HG03558 (cell line): ENCODE measurements around the gene CLEC4M.
"Not testable (repeated sequence)": the region's sequence is repeated elsewhere in the genome, so short reads cannot be mapped to it uniquely, and the experiment has no call there.

Experiments
- ATAC-seq: cut with Tn5 transposase; IDR thresholded peaks from one replicate; pipeline ENCODE4 v1.9.1; 2021; ENCODE audit warnings: moderate number of reproducible peaks; ENCODE audit not compliant: unreplicated experiment; ENCODE audit errors: extremely low read depth

CLEC4M gene

GRCh38 chr19:7767487-7767886 lies 4.4 kb downstream of the CLEC4M start:
- ATAC-seq, result no peak

- no peak for ATAC-seq
Observed at GRCh38 chr19:7769171-7769570, 6.1 kb downstream of the CLEC4M start.

GRCh38 chr19:7771072-7771471 lies 8.0 kb downstream of the CLEC4M start:
- ATAC-seq, result no peak

- no peak for ATAC-seq
Observed at GRCh38 chr19:7772752-7773291, 9.8 kb downstream of the CLEC4M start.

GRCh38 chr19:7773841-7774240 lies 10.8 kb downstream of the CLEC4M start:
- no peak for ATAC-seq

GRCh38 chr19:7775761-7776160 lies 12.7 kb downstream of the CLEC4M start:
- ATAC-seq, result no peak

GRCh38 chr19:7778081-7778480 lies 15.0 kb downstream of the CLEC4M start:
- no peak for ATAC-seq

GRCh38 chr19:7779631-7780486 lies 16.8 kb downstream of the CLEC4M start:
- ATAC-seq, result no peak

GRCh38 chr19:7781157-7781556 lies 18.1 kb downstream of the CLEC4M start:
- ATAC-seq, result no peak

GRCh38 chr19:7783991-7784423 lies 21.0 kb downstream of the CLEC4M start:
- no peak for ATAC-seq

- ATAC-seq, result no peak
Observed at GRCh38 chr19:7784856-7785255, 21.8 kb downstream of the CLEC4M start.

- ATAC-seq, result no peak
Observed at GRCh38 chr19:7787141-7787540, 24.1 kb downstream of the CLEC4M start.

GRCh38 chr19:7787602-7788177 lies 24.6 kb downstream of the CLEC4M start:
- no peak for ATAC-seq

GRCh38 chr19:7788178-7788932 lies 25.3 kb downstream of the CLEC4M start:
- no peak for ATAC-seq

- no peak for ATAC-seq
Observed at GRCh38 chr19:7788933-7789323, 25.9 kb downstream of the CLEC4M start.

- no peak for ATAC-seq
Observed at GRCh38 chr19:7789447-7789846, 26.4 kb downstream of the CLEC4M start.

GRCh38 chr19:7790416-7790815 lies 27.4 kb downstream of the CLEC4M start:
- no peak for ATAC-seq

- ATAC-seq, result no peak
Observed at GRCh38 chr19:7792281-7792680, 29.2 kb downstream of the CLEC4M start.

- ATAC-seq, result not testable (repeated sequence)
Observed at GRCh38 chr19:7792701-7793100, 29.7 kb downstream of the CLEC4M start.

GRCh38 chr19:7793493-7793892 lies 30.4 kb downstream of the CLEC4M start:
- no peak for ATAC-seq
